Ishikawa (cell line): ENCODE measurements around the gene ATP2B1.

Experiments
- CEBPB ChIP-seq: IDR thresholded peaks from 2 replicates; pipeline ENCODE4 v1.6.1; 2012
- CREB1 ChIP-seq: IDR thresholded peaks from 2 replicates; pipeline ENCODE4 v1.6.1; 2012; ENCODE audit warnings: low read depth
- EGR1 ChIP-seq: IDR thresholded peaks from 2 replicates; pipeline ENCODE4 v1.6.1; 2012
- EP300 ChIP-seq: IDR thresholded peaks from 2 replicates; pipeline ENCODE4 v1.6.1; 2012; ENCODE audit warnings: borderline replicate concordance
- FOXM1 ChIP-seq: IDR thresholded peaks from 2 replicates; pipeline ENCODE4 v1.6.1; 2012; ENCODE audit warnings: low read depth, borderline replicate concordance
- NFIC ChIP-seq: IDR thresholded peaks from 2 replicates; pipeline ENCODE4 v1.6.1; 2012
- RAD21 ChIP-seq: IDR thresholded peaks from 2 replicates; pipeline ENCODE4 v1.6.1; 2012; ENCODE audit warnings: low read depth
- TAF1 ChIP-seq: IDR thresholded peaks from 2 replicates; pipeline ENCODE4 v1.6.1; 2012; ENCODE audit warnings: low read depth, mild to moderate bottlenecking
- TCF12 ChIP-seq: IDR thresholded peaks from 2 replicates; pipeline ENCODE4 v1.6.1; 2012; ENCODE audit warnings: low read depth
- TEAD4 ChIP-seq: IDR thresholded peaks from 2 replicates; pipeline ENCODE4 v1.6.1; 2012
- YY1 ChIP-seq: IDR thresholded peaks from 2 replicates; pipeline ENCODE4 v1.6.1; 2012; ENCODE audit warnings: low read depth
- ZBTB7A ChIP-seq: IDR thresholded peaks from 2 replicates; pipeline ENCODE4 v1.6.1; 2012; ENCODE audit warnings: low read depth
- TF ChIP-seq, protein P1 (sequence below): IDR thresholded peaks from 2 replicates; pipeline ENCODE4 v1.6.1; 2012
- TF ChIP-seq, protein P2 (sequence below): IDR thresholded peaks from 2 replicates; pipeline ENCODE4 v1.6.1; 2012; ENCODE audit warnings: low read depth, mild to moderate bottlenecking

Gene ATP2B1

DNA sequence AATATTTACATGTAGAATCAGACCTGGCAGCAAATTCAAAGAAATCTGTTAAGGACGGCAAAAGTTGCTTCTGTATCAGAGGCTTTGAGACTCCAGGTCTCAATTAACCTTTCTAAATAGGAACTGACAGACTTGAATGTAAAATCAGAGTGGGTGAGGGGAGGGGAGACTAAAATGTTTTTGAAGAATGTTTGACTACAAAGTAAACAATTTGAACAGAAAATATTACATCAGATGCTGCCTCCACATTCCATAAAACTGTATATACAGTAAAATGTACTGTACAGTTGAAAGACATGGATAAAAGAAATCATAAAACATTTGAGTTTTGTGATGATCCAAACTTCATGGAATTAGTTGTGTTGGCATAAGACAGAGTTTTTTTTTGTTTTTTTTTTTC is 133.3 kb downstream of the ATP2B1 start:
- TF ChIP-seq, protein P1, sequence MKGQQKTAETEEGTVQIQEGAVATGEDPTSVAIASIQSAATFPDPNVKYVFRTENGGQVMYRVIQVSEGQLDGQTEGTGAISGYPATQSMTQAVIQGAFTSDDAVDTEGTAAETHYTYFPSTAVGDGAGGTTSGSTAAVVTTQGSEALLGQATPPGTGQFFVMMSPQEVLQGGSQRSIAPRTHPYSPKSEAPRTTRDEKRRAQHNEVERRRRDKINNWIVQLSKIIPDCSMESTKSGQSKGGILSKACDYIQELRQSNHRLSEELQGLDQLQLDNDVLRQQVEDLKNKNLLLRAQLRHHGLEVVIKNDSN = no peak
- no peak for TF ChIP-seq TCF12
- no peak for TF ChIP-seq CREB1
- no peak for TF ChIP-seq YY1
- no peak for TF ChIP-seq TAF1
- no peak for TF ChIP-seq RAD21
- no peak for TF ChIP-seq ZBTB7A

DNA sequence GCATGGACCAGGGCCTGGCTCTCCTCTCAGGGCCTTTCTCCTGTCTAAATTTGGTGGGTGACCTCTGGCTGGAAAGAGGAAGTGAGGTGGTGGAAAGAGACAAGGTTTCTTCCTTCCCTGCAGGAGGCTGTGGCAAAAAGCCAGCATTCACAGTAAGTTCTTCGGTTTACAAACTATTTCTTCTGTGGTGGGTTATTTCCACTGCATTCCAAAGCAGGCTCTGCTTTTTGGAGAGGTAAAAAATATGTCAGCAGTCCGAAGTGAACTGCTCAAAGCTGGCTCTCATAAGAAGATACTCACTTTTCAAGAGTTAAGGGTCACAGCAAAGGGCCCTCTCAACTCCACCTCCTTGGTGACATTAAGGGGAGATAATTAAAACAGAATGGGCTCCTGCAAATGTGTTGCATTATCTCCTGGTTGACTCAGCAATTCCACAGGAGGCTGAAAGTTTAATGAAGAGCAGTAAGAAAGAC is 133.9 kb downstream of the ATP2B1 start:
- TF ChIP-seq, protein P2, sequence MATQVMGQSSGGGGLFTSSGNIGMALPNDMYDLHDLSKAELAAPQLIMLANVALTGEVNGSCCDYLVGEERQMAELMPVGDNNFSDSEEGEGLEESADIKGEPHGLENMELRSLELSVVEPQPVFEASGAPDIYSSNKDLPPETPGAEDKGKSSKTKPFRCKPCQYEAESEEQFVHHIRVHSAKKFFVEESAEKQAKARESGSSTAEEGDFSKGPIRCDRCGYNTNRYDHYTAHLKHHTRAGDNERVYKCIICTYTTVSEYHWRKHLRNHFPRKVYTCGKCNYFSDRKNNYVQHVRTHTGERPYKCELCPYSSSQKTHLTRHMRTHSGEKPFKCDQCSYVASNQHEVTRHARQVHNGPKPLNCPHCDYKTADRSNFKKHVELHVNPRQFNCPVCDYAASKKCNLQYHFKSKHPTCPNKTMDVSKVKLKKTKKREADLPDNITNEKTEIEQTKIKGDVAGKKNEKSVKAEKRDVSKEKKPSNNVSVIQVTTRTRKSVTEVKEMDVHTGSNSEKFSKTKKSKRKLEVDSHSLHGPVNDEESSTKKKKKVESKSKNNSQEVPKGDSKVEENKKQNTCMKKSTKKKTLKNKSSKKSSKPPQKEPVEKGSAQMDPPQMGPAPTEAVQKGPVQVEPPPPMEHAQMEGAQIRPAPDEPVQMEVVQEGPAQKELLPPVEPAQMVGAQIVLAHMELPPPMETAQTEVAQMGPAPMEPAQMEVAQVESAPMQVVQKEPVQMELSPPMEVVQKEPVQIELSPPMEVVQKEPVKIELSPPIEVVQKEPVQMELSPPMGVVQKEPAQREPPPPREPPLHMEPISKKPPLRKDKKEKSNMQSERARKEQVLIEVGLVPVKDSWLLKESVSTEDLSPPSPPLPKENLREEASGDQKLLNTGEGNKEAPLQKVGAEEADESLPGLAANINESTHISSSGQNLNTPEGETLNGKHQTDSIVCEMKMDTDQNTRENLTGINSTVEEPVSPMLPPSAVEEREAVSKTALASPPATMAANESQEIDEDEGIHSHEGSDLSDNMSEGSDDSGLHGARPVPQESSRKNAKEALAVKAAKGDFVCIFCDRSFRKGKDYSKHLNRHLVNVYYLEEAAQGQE = no peak
- no peak for TF ChIP-seq TCF12
- no peak for TF ChIP-seq TAF1
- TF ChIP-seq FOXM1 = no peak
- no peak for TF ChIP-seq CEBPB

DNA sequence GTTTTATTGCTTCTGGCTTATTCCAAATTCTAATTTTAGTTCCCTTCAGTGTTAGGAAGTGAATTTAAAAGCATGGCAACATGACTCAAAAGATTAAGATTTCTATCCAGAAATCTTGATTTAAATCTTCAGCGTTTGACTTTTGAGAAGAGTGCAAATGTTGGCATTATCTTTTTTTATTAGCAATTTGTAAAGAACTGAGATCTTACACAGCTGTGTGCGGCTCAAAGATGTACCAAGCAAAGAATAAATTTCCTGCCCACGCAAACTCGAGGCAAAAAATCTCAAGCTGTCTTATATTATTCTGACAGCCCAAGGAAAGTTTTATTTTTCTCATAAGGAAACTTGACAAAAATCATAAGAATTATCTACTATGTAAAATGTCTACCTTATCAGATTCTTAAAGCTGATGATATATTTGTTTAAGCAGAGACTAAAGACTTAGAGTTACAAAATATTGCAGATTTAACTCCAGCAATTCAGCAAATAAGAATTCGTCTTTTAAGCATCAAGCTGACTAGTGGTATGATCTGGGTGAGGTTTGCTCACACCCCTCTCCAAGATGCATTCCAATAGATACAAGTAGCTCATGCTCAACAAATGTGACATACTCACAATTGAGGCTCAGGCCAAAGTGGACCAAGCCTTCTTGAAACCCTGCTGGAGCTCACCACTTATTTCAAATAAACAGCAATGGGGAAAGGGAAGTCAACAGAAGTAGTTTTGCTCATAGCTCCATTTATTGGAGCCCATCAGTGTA is 135.4 kb downstream of the ATP2B1 start:
- TF ChIP-seq TCF12 (no peak), CEBPB (no peak), EGR1 (no peak), FOXM1 (no peak), CREB1 (no peak), TEAD4 (no peak)
- TF ChIP-seq, protein P2 = no peak

DNA sequence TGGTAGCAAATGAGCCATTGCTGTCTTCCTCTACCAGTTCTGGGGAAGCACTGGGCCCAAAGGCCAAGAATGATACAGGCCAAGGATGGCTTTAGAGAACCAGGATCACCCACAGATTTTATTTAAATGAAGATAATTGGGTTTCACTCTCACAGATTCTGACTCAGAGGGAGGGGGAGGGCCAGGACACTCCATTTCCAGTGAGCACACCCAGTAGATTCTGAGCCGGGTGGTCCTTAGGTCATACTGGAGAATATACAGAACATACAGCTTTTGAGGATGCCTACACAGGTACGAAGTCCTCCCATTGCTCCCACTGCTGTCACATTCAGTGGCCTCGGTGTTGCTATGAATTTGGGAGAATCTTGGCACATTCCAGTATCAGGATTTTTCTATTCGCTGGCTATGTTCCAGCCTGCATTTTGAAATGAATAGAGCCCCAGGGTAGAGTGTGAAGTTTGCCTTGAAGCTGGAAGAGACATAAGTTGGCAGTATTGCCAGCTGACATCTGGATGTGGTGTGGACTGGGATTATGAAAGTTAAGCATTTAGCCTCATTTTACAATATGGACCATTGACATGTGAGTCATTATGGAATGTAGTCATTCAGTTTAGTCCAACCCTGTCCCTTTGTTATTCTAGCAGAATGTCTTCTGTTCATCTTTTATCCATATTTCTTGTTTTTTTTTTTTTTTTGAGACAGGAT is 137.0 kb downstream of the ATP2B1 start:
- TF ChIP-seq FOXM1 = no peak
- no peak for TF ChIP-seq EP300
- TF ChIP-seq TEAD4 = no peak
- TF ChIP-seq YY1 = no peak
- TF ChIP-seq CEBPB = no peak
- no peak for TF ChIP-seq EGR1
- no peak for TF ChIP-seq RAD21

DNA sequence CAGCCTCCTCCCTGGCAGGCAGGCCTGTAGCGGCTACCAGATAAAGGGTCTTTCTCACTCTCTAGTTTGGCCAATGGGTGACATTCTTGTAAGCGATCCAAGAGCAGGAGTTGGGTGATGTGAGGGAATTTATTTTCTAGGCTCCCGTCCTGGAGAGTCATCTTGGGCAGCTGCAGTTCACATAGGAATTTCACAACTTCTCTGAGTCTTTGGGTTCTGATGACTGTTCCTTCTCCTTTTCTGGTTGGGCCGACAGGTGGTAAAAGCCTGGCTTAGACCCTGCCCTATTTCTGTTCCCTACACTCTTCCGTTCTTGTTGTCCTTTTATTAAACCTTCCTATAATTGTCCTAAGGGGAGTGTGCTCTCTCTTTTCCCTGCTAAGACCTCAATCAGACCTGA is 140.2 kb downstream of the ATP2B1 start:
- TF ChIP-seq, protein P1 = no peak
- TF ChIP-seq TEAD4 (no peak), RAD21 (no peak), CEBPB (no peak), NFIC (no peak), FOXM1 (no peak), EGR1 (no peak), EP300 (no peak)

DNA sequence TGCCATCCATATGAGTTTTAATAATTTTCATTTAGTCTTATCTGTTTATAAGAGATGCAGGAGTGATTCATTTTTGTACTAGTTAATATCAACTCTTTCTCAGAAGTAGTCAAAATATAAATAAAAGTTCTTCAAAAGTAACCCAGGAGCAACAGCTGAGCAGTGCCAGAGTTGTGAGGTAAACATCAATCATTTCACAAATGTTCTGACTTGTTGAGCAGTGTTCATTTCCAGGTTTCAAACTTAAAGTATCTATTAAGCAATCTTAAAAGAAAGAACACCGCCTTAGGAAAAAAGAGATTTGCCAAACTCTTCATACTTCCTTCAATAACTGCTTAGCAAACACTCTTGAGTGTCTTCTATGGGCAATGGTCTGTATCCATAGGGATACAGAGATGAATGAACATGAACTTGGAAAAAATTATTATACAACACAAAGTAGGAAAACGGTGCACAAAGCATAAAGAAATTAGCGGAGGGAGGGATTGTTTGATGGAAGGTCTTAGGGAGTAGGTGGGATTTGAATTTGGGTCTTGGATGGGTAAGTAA is 140.9 kb downstream of the ATP2B1 start:
- TF ChIP-seq YY1 (no peak), TEAD4 (no peak), EGR1 (no peak), TCF12 (no peak)
- TF ChIP-seq, protein P2 = no peak
